GM18499 (cell line): ENCODE measurements around the gene STXBP5.
A peak's percentile ranks its signal among the peaks of the same experiment; 100 is the strongest.

Experiments used
- ATAC-seq: cut with Tn5 transposase; IDR thresholded peaks from one replicate; pipeline ENCODE4 v1.9.1; 2021; ENCODE audit warnings: moderate number of reproducible peaks; ENCODE audit not compliant: insufficient read depth, unreplicated experiment

Gene STXBP5

DNA sequence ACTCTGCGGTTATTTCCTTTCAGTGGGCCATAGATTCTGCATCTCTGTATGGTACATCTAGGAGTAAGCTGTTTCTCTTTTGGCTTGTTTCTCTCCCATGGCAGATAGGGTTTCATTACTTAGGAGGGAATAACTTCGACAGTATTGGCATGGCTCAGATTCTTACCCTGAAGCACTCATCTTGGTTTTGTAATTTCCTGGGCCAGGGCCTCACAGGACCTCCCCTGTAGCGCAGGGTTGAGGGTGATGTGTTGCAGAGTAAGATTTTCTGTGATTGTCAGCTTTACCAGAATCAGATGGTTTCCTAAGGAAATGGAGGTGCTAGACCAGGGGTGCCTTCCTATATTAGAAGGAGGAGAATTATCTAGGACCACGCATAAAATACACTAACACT lies 78.3 kb downstream of the STXBP5 start:
- no peak for ATAC-seq

DNA sequence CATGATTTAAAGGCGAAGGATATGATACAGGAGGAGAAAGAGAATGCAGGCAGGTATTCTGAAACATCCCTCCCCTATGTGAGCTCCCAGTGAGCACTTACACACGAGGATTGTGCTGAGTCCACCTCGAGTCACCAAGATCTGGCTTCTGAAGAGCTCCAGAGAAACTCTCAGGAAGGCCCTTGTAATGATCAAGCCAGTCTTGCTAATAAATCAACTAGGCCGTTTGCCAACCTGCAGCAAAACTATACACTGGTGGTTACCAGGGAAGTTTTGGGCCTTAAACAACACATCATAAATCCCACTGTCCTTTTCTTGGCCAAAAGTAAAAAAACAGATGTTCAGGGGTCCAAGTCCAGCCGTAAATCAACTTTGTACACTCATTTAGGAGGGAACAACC lies 79.2 kb downstream of the STXBP5 start:
- no peak for ATAC-seq

DNA sequence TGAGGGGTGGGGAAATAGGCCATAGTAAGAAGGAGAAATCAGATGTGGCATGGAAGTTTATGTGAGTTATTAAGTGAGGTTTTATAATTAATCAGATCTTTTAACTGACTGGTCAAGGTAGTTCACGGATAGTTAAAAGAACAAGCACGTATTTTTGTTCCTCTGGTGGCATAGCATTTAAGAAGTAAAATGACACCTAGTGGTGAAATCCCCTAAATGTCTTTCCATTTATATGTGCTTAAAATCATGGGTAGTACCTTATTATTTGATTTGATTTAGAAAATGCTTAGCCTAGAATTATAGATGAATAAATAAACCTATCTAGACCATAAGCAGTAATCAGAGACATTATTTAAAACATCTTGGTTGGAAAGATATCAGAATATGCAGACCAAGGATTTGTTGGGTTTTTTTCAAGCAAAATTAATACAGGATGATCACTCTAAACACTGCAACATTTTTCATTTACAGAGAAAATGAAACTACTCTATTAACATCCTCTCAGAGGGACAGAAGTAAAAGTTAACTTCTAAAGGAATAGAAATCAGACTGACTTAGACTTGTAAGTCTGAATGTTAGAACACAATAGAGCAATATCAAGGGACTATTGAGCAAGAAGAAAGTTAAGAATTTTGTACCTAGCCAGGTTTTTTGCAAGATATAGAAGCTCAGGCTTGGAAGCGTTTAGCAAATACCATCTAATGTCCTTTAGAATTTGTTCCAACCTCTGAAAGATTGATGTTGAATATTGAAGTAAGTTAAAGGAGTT lies 81.1 kb downstream of the STXBP5 start:
- no peak for ATAC-seq

- ATAC-seq, result no peak
Observed at GRCh38 chr6:147287869-147288271, 83.7 kb downstream of the STXBP5 start.

DNA sequence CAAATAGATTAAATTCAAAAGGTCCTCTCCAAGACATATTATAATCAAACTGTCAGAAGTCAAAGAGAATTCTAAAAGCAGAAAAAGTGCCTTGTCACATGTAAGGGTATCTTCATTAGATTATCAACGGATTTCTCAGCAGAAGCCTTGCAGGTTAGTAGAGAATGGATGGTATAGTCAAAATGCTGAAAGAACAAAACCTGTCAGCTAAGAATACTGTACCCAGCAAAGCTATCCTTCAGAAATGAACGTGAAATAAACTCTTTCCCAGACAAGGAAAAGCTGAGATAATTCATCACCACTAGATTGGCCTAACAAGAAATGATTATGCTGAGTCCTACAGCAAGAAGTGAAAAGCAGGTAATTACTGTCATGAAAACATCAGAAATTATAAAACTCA lies 92.9 kb downstream of the STXBP5 start:
- no peak for ATAC-seq

GRCh38 chr6:147297663-147298316 lies 93.6 kb downstream of the STXBP5 start:
- ATAC-seq, result no peak

- no peak for ATAC-seq
Observed at GRCh38 chr6:147298461-147298860, 94.2 kb downstream of the STXBP5 start.

DNA sequence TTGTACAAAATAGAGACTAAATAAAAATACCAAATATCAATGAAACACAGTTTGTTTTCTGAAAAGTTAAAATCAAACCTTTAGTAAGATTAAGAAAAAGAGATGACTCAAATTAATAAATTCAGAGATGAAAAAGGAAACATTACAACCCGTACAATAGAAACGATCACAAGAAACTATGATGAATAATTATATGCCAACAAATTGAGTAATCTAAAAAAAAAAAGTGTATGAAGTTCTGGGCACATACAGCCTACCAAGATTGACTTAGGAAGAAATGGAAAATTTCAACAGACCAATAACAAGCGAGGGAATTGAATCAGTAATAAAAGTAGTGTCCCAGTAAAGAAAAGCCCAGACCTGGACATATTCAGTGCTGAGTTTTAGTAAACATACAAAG lies 94.8 kb downstream of the STXBP5 start:
- no peak for ATAC-seq

- no peak for ATAC-seq
Observed at GRCh38 chr6:147301070-147301469, 96.9 kb downstream of the STXBP5 start.

GRCh38 chr6:147304016-147304415 lies 99.8 kb downstream of the STXBP5 start:
- ATAC-seq, result no peak

GRCh38 chr6:147310521-147310920 lies 106.3 kb downstream of the STXBP5 start:
- no peak for ATAC-seq

DNA sequence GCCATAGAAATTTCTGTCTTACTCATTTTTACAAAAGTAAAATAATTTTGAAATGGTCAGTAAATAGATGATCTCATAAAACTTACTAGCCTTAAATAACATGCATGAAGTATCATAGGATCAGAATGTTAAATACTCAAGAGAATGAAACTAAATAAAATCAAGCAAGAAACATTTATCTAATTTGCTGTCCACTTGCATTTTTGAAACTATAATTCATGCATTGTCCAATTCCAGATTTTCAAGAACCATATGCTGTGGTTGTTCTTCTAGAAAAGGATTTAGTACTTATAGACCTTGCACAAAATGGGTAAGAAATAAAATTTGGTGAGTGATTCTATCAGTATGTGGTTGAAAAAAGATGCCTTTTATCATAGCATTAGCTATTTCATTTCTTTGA lies 107.0 kb downstream of the STXBP5 start:
- ATAC-seq, result no peak

DNA sequence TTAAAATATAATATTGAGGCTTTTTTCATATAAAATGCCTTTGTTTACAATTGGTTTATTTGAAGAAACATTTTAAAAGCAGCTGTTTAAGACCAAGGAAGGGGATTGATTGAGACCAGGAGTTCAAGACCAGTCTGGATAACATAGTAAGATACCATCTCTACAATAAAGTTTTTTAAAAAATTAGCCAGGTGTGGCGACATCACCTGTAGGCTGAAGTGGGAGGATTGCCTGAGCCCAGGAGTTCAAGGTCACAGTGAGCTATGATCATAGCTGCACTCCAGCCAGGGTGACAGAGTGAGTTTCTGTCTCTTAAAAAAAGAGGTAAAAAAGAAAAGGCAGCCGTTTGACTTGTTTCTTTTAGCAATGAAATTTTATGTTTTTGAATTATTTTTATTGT lies 117.0 kb downstream of the STXBP5 start:
- ATAC-seq, result no peak

DNA sequence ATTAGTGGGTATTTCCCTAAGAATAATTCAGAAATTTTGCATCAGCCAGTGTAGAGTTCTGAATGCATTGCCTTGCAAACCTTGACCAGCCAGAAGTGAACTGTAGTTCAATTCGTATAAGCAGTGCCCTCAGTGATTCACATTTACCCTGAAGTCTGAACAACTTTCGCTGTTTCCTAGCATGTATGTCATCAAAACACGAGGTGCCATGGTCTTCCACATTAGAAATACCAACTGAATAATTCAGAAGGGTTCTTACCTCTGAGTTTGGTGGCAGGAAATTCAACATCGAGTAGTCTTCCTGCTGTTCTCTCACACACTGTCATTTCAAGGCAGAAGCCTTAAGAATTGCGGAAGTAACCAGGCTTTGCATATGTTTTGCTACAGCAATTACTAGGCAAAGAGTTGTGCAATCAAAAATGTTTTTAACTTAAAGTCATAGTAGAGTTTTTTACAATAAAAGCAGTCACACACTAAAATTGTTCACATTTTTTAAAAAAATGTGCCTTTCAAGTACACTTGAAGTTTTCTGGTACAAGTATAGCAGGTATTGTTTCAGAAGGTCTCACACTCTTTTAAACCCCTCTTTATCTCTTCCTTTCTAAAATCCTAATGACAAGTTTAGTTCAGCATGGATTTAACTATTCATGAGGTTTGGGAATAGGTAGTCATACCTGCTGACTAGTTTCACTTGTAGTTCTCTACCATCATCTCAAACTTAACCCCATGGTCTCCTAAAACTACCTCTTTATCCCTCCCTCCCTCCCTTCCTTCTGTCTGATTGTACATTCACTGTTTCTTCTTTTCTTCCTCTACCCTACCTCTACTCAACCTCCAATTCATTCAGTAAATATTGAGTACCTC lies 118.3 kb downstream of the STXBP5 start:
- peak; percentile 97 for ATAC-seq

- ATAC-seq, result no peak
Observed at GRCh38 chr6:147325557-147325956, 121.3 kb downstream of the STXBP5 start.

DNA sequence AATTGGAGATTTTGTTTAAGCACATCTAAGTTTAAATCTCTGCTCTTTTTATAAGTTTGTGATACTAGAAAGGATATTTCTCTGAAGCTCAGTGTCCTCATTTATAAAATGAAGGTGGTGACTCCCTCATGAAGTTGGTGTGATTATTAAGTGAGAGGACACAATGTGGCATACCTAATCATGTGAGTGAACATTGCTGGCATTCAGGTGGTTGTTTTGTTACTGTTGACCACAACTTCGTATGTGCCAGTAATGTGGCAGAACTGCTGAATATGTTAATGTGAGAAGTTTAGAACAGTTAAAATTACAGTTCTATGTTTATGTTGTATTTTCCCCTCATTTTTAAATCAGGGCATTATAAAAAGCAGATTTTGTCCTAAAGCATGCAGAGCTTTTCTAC lies 127.2 kb downstream of the STXBP5 start:
- ATAC-seq, result no peak

GRCh38 chr6:147337921-147338320 lies 133.7 kb downstream of the STXBP5 start:
- ATAC-seq, result no peak

DNA sequence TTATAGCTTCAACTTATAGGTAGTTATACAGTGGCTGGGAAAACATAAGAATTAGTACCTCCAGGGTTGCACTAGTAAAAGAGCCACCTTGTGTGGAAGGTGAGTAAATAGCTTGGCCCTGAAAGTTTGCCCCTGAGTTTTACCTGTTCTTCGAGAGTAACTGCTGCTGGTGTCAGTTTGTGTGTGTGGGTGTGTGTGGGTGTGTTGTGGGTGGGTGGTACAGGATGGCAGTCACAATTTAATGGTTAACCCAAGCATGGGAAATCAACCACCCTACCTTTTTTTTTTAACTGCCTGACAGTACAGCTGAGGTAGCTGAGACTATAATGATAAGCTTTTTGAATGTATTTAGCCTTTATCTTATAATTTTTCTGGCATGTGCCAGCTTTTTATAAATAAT lies 137.3 kb downstream of the STXBP5 start:
- no peak for ATAC-seq

DNA sequence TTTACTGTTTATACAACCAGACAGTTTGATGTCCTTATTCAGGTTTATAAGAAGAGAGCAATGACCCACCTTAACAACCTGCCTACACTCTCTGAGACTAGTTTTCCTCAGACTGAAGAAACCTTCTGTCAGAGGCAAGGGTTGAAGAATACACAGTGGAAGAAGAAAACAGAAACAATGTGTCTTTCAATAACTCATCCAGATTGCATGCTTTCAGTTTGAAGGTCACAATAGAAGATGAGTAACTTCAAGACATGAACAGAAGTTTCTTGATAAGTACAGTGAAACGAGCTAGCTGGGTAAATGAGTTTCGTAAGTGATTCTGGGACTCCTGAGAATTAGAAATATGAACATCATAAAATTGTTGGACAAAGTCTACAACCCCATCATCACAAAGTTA lies 141.7 kb downstream of the STXBP5 start:
- ATAC-seq, result no peak

- ATAC-seq, result no peak
Observed at GRCh38 chr6:147347179-147347881, 143.1 kb downstream of the STXBP5 start.
